LNCaP clone FGC (cell line): ENCODE measurements around the gene EML6.

Source experiments
- DNase-seq: peaks from one replicate; pipeline ENCODE4 v3.0.0-alpha.2; 2011; ENCODE audit warnings: low read depth
- H3K4me3 ChIP-seq: 2 replicates; pipeline ENCODE4 v1.5.1; 2011; ENCODE audit warnings: mild to moderate bottlenecking, low read depth, low read length, control low read depth
- TF ChIP-seq, protein P1 (sequence below): IDR thresholded peaks from 2 replicates; pipeline ENCODE4 v1.5.1; 2012; ENCODE audit warnings: mild to moderate bottlenecking; ENCODE audit not compliant: control insufficient read depth, insufficient read depth; ENCODE audit errors: extremely low read depth

EML6 gene

DNA sequence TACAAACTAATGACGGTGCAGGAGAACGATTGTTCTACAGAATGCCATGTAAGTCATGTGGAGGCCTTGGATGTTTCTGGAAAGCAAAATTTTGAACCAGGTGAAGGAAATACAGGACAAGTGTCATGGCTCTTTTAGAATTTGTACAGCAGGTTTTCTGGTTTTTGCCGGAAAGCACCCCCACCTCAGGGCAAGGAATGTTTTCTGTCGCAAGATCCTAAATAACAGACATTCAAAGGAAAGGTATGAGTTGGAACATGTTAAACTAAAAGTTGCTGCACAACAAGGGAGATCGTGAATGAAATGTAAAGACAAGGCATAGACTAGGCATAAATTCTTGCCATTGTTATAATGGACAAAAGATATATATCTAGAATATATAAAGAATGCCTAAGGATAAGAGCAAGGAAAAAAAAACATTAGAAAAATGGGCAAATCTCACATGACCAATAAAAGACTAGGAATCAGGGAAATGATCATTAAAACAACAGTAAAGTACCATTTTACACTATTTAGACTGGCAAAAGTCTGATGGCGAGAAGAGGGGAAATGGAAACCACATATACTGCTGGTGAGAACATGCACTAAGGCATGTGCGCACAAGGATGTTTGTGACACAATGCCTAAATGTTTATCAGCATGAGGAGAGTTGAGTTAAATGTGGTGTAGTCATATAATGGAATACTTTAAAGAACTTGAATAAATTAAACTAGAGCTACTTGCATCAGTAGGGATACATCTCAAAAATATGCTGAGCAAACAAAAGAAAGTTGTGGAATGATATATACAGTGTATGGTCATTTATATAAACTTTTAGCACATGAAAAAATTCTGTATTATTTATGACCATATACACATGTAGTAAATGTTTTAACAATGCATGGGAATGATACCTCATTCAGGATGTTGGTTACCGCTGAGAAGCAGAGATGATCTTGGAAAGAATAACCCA is 127.0 kb downstream of the EML6 start:
- DNase-seq, result no peak
- H3K4me3 ChIP-seq, result no peak overlapping the region
- TF ChIP-seq, protein P1, sequence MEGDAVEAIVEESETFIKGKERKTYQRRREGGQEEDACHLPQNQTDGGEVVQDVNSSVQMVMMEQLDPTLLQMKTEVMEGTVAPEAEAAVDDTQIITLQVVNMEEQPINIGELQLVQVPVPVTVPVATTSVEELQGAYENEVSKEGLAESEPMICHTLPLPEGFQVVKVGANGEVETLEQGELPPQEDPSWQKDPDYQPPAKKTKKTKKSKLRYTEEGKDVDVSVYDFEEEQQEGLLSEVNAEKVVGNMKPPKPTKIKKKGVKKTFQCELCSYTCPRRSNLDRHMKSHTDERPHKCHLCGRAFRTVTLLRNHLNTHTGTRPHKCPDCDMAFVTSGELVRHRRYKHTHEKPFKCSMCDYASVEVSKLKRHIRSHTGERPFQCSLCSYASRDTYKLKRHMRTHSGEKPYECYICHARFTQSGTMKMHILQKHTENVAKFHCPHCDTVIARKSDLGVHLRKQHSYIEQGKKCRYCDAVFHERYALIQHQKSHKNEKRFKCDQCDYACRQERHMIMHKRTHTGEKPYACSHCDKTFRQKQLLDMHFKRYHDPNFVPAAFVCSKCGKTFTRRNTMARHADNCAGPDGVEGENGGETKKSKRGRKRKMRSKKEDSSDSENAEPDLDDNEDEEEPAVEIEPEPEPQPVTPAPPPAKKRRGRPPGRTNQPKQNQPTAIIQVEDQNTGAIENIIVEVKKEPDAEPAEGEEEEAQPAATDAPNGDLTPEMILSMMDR, result no peak

DNA sequence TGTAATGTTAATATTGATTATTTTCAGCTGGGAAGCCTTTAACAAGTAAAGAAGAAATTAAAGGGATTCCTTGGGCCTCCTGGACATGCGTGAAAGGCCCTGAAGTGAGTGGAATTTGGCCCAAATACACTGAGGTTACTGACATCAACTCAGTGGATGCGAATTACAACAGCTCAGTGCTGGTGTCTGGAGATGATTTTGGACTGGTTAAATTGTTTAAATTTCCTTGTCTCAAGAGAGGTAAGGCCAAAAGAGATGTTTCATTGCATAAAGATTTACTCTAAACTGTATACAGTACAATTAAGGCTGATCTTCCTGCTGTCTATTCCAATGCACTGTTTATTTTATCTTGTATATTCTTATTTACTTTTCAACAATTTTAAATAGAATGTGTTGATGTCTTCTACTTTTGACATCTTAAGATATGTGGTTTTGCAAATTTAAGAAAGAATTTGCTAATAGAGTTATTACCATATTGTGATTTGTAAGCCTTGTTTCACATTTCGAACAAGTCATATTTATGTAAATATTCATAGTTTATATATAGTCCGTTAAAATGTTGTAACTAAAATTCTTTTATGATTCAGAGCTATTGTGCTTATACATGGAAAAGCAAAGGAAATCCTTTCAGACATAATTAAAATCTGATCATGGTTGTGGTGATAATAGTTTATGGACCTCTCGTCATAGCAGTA is 130.3 kb downstream of the EML6 start:
- DNase-seq, result no peak
- H3K4me3 ChIP-seq, result no peak overlapping the region
- TF ChIP-seq, protein P1, result no peak

DNA sequence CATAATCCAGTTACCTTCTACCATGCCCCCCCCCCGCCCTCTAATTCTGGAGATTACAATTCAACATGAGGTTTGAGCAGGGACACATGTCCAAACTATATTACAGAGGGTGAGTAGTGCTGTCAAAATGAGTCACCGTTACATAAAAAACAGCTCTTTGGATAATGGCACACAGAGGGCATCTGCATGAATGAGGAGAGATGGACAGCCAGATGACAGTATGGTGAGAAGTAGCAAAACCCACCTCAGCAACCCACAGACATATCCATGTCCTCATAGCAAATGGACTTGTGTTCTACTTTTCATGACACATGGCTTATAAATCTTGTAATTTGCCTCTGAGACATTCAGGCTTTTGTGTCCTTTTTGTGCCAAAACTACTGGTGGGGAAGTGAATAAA is 132.0 kb downstream of the EML6 start:
- no peak for DNase-seq
- TF ChIP-seq, protein P1, result no peak
- H3K4me3 ChIP-seq, result no peak overlapping the region

DNA sequence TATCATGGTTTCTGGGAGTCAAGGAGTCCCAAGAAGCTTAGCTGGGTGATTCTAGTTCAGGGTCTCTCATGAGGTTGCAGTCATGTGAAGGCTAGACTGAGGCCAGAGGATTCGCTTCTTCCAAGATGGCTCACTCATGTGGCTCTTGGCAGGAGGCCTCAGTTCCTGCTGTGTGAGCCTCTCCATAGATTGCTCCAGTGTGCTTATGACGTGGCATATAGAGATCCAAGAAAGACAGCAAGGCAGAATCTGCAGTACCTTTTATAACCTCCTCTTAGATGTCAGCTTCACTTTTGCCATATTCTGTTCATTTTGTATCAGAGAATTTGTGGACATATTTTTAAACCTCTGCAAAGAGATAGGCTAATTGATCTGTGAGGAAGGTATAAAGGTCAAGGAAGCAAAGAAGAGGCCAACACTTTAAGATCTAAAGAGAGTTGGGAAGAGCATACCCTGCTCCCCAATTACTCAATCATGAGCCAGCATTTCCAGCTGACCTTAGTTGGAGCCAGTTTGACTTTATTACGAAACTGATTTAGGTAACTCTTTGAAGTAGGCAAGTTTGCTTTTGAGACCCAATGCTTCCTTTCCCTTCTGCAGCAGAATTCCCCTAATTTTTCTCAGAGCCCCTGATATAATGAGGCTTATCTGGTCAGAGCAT is 134.7 kb downstream of the EML6 start:
- TF ChIP-seq, protein P1, result no peak
- no peak for DNase-seq
- no peak overlapping the region for H3K4me3 ChIP-seq

DNA sequence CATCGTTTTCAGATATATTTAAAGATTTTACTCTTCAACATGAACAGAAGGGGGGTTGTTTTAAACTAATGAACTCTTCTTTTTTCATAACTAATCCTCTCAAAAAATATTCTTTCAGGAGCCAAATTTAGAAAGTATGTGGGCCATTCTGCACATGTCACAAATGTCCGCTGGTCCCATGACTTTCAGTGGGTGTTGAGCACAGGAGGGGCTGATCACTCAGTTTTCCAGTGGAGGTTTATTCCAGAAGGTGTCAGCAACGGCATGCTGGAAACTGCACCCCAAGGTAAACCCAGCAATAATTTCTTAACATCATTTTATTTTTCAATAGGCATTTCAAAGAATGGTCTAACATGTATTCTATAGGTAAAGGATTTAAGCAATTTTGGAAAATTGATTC is 136.0 kb downstream of the EML6 start:
- DNase-seq, result no peak
- TF ChIP-seq, protein P1, result no peak
- H3K4me3 ChIP-seq, result no peak overlapping the region

DNA sequence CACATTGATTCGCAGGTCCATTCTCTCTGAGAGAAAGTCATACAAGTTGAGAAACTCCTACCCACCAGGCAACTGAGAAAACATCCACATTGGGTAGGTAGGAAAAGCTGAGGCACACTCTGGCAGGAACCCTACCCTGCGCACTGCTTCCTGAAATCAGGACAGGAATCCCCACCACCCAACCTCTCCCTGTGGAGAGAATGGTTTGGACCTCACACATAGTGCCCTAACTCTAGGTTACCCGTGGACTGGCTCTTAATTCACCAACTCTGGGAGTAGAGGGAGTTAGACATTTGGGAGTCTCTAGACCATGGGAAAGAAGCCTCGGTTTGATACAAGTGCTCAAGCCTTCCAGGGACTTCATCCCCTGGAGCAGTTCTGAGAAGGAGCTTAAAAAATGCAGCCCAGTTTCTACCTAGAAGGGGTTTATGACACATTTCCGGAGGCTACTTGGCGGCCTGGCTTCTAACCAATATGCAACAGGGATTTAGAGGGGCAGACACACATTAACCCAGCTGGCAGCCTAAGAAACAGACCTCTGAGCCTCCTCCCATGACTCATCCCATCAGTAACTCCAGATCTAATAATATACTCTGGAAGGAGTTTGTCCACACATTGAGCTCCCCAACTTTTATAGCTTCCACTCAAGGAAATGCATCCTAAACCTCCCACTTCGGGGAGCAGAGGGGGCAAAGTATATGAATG is 136.7 kb downstream of the EML6 start:
- H3K4me3 ChIP-seq, result no peak overlapping the region
- DNase-seq, result no peak
- TF ChIP-seq, protein P1, result no peak
